Measurements from ENCODE around the gene PARPBP.
"Not testable (repeated sequence)": the region's sequence is repeated elsewhere in the genome, so short reads cannot be mapped to it uniquely, and the experiment has no call there.

Gene PARPBP

GRCh38 chr12:102119674-102120563 lies at the start of gene PARPBP, which contains the start of gene NUP37:
Gene PARPBP (plus strand): TSS chr12:102120183. CDS start chr12:102123889, 3,706 bp downstream.
Gene NUP37 (minus strand): TSS chr12:102120114. CDS start chr12:102118518, 1,596 bp downstream.
- peak; percentile 64 for DNase-seq

- not testable (repeated sequence) for DNase-seq
Measured at GRCh38 chr12:102072092-102072491, 47.9 kb upstream of the PARPBP start.

DNA sequence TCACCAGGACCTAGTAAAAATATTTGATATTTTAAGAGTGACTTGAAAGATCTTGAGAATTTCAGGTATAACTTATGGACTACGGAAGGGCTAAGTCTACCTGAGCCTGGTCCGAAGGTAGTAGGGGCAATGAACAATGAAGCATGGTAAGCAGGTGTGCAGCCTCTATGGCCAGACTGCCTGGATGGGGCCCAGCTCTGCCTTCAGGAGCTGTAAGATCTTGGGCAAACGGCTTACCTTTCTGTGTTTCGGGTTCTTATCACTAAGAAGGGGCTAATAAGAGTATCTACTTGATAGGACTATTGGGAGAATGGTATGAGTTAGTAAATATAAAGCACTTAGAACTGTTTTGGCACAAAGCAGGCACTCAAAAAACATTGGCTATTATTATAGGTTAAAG lies 39.1 kb upstream of the PARPBP start:
- no peak for DNase-seq

- DNase-seq, result not testable (repeated sequence)
Measured at GRCh38 chr12:102089228-102089835, 30.7 kb upstream of the PARPBP start.

DNA sequence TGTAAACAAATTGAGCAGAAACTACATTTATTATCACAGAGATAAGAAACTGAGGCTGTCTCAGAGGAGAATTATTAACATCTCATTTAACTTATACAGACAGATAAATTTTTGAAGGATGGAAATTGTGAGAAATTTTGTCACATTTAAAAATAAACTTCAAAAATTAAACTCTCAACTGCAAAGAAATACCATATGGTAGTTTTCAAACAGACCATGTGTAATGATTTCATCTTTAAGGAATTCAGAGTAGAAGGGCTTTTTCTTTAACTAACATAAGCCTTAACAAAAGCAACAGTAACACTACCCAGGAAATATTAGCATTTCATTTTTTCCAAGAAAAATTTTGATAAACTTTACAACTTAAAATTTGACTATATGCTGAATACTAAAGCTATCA lies 26.7 kb upstream of the PARPBP start:
- no peak for DNase-seq

- DNase-seq, result peak; percentile 32
Measured at GRCh38 chr12:102095677-102096263, 24.2 kb upstream of the PARPBP start.

DNA sequence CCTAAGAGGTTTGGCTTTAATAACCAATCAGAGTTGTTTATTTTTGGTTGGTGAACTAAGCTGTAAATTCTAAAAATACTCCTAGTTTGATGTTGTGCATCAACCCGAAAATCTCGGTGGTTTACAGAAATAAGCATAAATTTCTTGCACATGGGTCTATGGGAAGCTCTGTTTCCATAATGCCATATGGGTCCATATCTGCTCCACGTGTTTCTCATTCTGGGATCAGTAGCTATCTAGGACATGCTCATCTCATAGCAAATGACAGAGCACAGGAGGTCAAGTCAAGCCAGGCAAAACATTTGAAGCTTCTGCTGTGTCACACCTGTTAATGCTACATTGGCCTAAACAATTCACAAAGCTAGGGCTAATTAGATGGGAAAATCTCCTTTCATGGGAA lies 23.1 kb upstream of the PARPBP start:
- DNase-seq, result no peak

GRCh38 chr12:102106905-102107304 lies 13.1 kb upstream of the PARPBP start:
- no peak for DNase-seq

GRCh38 chr12:102107970-102108369 lies 12.0 kb upstream of the PARPBP start:
- no peak for DNase-seq

DNA sequence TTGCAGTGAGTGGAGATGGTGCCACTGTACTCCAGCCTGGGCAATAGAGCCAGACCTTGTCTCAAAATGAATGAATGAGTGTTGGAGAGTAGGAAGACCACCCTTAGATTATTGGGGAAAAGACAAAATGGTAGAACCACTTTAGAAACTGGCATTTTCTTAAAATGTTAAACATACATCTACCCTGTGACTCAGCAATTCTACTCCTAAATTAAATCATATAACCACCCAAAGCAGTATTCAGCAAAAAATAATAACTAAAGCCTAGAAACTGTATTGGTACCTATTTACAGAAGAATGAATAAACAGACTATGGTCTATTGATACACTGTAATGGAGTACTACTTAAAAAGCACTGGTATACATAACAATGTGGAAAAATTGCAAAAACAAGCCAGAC lies 9.2 kb upstream of the PARPBP start:
- no peak for DNase-seq

DNA sequence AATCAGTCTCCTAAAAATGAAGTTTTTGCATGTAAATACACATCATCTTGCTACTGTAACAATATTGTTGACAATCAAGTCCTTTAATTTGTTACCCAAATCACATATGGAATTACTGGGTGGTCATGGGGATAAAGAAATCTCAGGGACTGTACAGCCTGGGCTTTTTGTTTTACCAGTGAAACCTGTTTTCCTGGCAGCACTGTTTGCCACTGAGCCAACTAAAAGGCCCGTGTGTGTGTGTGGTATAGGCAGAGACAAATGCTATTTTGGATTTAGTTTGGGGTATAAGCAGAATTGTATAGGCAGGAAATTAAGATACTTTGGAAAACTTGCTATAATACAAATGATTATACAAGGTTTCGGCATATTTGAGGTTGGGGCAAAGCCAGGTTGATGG lies 5.8 kb upstream of the PARPBP start:
- DNase-seq, result no peak

DNA sequence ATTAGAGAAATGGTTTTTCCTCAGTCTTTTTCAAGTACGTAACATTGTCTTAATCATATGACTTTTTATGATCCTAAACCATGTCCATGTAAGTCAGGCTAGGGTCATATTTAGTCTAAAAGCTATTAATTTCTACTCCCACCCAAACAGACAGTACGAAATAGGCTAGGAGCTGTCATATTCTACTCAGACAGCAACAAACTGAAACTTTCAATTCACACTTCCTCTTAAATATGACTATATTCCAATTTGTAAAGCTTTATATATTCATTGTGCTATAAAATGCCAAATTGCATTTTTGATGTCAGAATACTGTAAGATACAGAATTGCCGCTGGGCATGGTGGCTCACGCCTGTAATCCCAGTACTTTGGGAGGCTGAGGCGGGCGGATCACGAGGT lies 3.6 kb upstream of the PARPBP start:
- DNase-seq, result no peak

DNA sequence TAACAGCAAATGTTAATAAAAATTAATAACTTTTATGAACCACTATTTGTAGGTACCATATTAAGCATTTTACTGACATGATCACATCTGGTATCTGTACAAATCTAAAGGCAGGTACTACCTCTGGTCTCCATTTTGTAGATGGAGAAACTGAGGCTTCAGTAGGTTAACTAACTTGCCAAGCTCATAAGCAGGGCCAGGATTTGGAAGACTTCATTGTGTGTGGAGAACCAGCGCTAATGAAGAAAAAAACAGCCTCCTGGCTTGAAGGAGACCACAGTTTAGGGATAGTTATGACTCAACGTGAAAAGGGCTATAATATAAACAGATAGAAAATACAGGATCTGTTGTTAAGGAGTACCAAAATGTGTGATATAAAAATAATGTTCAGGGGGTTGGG lies 1.1 kb upstream of the PARPBP start:
- DNase-seq, result no peak

DNA sequence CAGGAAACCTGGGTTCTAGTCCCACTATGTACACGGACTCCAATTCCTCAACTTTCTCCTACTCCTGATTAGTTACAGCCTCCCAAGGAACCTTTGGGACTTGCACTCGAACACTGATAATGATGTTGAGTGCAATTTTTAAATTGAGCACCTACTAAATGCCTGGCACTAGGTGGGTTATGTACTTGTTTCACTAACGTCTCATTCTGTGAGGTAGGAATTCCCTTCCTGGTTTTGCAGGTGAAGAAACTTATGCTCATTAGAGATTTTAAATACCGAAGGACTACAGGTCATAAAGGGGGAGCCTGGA lies 536 bp downstream of the PARPBP start:
- no peak for DNase-seq

DNA sequence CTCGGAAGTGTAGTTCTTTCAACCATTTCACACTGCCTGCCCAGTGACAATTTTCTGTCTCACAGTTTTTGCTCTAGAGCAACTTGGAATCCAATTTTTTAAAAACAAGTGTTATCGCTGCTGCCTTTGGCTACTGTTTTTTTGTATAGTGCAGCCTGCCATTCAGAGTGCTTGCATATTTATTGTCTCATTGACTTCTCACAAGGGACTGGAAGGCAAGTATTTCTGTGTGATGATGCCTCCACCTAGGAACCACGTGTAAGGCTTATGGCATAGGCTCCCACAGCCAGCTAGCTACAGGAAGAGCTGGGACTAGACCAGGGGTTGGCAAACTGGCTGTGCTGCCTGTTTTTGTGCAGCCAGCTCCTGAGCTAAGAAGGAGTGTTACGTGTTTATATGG lies 903 bp downstream of the PARPBP start:
- DNase-seq, result no peak

DNA sequence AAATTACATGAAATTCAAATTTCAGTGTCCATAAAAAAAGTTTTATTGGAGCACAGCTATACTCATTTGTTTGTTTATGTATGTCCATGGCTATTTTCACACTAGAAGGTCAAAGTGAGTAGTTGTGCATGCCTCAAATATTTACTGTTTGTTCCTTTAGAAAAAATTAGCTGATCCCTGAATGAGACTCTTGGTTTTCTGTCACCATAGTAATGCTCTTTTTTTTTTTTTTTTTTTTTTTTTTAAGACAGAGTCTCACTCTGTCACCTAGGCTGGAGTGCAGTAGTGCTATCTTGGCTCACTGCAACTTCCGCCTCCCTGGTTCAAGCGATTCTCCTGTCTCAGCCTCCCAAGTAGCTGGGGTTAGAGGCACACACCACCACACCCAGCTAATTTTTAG lies 1.3 kb downstream of the PARPBP start:
- not testable (repeated sequence) for DNase-seq

GRCh38 chr12:102130720-102131119 lies 10.7 kb downstream of the PARPBP start:
- not testable (repeated sequence) for DNase-seq

DNA sequence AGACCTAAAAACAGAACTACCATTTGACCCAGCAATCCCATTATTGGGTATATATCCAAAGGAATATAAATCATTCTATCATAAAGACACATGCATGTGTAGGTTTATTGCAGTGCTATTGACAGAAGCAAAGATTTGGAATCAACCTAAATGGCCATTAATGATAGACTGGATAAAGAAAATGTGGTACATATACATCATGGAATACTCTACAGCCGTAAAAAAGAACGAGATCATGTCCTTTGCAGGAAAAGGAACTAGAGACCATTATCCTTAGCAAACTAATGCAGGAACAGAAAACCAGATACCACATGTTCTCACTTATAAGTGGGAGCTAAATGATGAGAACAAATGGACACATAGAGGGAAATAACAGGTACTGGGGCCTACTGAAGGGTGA lies 11.5 kb downstream of the PARPBP start:
- not testable (repeated sequence) for DNase-seq

DNA sequence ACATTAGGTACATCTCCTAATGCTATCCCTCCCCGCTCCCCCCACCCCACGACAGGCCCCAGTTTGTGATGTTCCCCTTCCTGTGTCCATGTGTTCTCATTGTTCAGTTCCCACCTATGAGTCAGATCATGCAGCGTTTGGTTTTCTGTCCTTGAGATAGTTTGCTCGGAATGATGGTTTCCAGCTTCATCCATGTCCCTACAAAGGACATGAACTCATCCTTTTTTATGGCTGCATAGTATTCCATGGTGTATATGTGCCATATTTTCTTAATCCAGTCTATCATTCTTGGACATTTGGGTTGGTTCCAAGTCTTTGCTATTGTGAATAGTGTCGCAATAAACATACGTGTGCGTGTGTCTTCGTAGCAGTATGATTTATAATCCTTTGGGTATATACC lies 17.6 kb downstream of the PARPBP start:
- not testable (repeated sequence) for DNase-seq

GRCh38 chr12:102142866-102143373 lies 22.9 kb downstream of the PARPBP start:
- DNase-seq, result not testable (repeated sequence)

- DNase-seq, result no peak
Measured at GRCh38 chr12:102144221-102144620, 24.2 kb downstream of the PARPBP start.

DNA sequence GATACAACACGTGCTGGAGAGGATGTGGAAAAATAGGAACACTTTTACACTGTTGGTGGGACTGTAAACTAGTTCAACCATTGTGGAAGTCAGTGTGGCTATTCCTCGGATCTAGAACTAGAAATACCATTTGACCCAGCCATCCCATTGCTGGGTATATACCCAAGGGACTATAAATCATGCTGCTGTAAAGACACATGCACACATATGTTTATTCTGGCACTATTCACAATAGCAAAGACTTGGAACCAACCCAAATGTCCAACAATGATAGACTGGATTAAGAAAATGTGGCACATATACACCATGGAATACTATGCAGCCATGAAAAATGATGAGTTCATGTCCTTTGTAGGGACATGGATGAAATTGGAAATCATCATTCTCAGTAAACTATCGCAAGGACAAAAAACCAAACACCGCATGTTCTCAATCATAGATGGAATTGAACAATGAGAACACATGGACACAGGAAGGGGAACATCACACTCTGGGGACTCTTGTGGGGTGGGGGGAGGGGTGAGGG lies 27.1 kb downstream of the PARPBP start:
- DNase-seq, result not testable (repeated sequence)

DNA sequence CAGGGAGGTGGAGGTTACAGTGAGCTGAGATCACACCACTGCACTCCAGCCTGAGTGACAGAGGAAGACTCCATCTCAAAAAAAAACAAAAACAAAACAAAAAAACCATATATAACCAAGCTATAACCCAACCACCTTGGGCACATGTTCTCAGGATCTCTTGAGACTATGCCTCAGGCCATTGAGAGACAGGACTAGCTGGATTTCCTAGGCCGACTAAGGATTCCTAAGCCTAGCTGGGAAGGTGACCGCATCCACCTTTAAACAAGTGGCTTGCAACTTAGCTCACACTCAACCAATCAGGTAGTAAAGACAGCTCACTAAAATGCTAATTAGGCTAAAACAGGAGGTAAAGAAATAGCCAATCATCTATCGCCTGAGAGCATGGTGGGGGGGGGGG lies 35.2 kb downstream of the PARPBP start:
- DNase-seq, result not testable (repeated sequence)

- DNase-seq, result no peak
Measured at GRCh38 chr12:102163383-102163782, 43.4 kb downstream of the PARPBP start.
